H4 (cell line): ENCODE data around the gene SLK. TPM values are rescaled to one million over a fixed set of nuclear protein-coding genes. Genes with fewer than 3 reads are reported as not detected.

Experiments used
- DNase-seq: peaks from one replicate; pipeline ENCODE4 v3.0.0-alpha.2; 2015; ENCODE audit warnings: low spot score
- total RNA-seq: library from RNA; depleted of rRNA; stranded (reverse); fragments of >200 nt; shearing (Covaris generic); gene quantifications from 2 replicates; pipeline ENCODE4 v1.2.3, GENCODE V29; 2014

SLK gene
- total RNA-seq, 1 experiment from 2014 or later = 15.3 TPM

GRCh38 chr10:103941801-103942200 lies 25.1 kb upstream of the SLK start:
- no peak for DNase-seq

GRCh38 chr10:103942866-103943265 lies 24.1 kb upstream of the SLK start:
- no peak for DNase-seq

- DNase-seq = no peak
Observed at GRCh38 chr10:103947799-103948516, 19.0 kb upstream of the SLK start.

GRCh38 chr10:103949728-103950127 lies 17.2 kb upstream of the SLK start:
- no peak for DNase-seq

- no peak for DNase-seq
Observed at GRCh38 chr10:103951183-103951582, 15.8 kb upstream of the SLK start.

GRCh38 chr10:103951942-103952341 lies 15.0 kb upstream of the SLK start:
- DNase-seq = no peak

- DNase-seq = no peak
Observed at GRCh38 chr10:103954543-103954942, 12.4 kb upstream of the SLK start.

- DNase-seq = no peak
Observed at GRCh38 chr10:103958996-103959395, 7.9 kb upstream of the SLK start.

- no peak for DNase-seq
Observed at GRCh38 chr10:103960103-103960502, 6.8 kb upstream of the SLK start.

- no peak for DNase-seq
Observed at GRCh38 chr10:103967448-103968071, 620 bp downstream of the SLK start.

- DNase-seq = no peak
Observed at GRCh38 chr10:103968441-103969391, 1.8 kb downstream of the SLK start.

- no peak for DNase-seq
Observed at GRCh38 chr10:103969436-103969835, 2.5 kb downstream of the SLK start.

- no peak for DNase-seq
Observed at GRCh38 chr10:103969857-103970627, 3.1 kb downstream of the SLK start.

- no peak for DNase-seq
Observed at GRCh38 chr10:103975169-103975568, 8.2 kb downstream of the SLK start.

- DNase-seq = no peak
Observed at GRCh38 chr10:103977204-103977603, 10.3 kb downstream of the SLK start.

GRCh38 chr10:103979530-103979929 lies 12.6 kb downstream of the SLK start:
- DNase-seq = no peak

- DNase-seq = no peak
Observed at GRCh38 chr10:103980288-103980906, 13.5 kb downstream of the SLK start.

GRCh38 chr10:103982639-103983038 lies 15.7 kb downstream of the SLK start:
- DNase-seq = no peak

- no peak for DNase-seq
Observed at GRCh38 chr10:103983367-103983911, 16.5 kb downstream of the SLK start.

GRCh38 chr10:103985726-103986125 lies 18.8 kb downstream of the SLK start:
- no peak for DNase-seq

- no peak for DNase-seq
Observed at GRCh38 chr10:103986360-103986759, 19.4 kb downstream of the SLK start.
